ENCODE data around the gene SPATA46.

Gene SPATA46

DNA sequence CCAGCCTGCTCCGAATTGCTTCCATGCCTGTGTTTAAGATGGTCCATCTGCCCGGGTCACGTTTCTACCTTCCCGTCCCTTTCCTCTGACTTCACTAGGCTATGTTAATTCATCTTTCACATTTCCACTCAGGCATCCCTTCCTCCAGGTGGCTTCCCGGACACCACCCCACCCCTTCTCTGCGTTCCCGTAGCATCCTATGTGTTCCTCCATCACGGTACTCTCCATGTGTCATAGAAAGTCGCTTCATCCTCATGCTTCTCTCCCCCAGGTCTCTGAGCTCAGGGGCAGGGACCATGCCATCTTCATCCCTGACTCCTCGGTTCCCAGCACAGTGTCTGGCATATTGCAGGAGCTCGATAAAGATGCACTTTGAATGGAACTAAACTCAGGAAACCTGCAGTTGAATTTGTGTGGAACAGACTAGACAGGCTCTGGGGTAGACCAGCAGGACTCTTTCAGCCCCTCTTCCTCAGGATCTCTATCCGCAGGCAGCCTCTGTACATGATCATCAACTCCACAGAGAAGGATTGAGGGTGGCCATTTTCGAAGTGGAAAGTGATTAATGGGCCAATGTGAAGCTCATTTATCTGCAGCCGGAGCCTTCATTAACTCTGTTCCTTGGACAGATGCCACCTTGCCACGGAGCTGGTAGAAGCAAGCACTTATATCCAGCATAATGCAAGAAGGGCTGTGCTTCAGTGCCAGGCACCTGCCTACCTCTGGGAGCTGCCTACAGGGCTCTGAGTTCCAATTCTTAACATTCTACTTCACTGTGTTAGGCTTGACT lies 13.9 kb upstream of the SPATA46 start:
- DNase-seq: no peak

DNA sequence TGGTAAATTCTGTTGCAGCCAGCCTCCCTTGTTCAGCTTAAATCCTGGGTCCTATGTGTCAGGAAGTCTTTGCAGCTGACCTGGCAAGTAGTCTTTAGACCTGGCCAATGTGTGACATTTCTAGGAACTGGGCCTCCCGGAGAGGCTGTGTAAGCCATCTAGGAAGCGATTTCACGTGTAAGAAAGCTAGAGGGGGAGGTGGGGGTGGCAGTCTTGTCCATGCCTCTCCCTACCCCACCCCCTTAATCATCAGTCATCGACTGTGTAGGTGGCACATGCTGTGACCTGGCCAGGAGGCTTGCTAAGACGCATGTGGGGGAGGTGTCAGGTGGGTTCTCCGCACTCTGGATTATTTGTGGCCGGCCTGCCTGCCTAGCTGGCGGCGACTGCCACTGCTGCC lies 13.3 kb upstream of the SPATA46 start:
- no peak for DNase-seq

DNA sequence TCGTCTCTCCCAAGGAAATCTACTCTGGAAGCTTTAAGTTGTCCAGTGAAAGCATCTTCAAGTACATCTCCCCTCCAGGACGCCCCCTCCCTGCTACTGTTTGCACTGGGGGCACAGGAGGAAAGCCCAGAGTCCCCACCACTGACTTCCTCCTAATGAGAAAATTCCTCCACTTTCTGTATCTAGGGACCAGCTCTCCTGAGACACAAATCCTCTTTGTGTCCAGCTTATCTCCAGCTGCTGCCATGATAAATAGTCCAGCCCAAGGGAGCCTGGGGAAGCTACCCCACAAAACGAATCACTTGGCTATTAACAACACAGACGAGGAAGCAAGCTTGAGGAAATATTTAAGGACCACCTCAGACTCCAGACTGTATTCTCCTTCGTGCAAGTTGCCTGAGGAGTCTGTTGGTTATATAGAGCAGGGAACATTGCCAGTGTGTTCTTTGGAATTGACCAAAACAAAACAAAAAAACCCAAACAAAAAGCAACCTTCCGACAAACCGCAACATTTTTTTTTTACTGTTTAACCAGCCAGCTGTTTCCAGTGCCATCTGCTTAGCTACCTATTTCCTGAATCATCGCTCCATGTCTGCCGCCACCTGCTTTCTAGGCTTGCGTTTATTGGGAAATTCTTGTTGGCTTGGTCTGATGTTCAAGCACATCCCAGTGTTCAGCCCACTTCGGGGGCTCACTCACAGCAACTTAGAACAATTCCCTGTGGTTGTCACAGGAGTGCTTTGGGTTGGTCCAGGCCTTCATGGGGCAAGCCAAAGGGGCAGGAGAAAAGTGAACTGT lies 12.6 kb upstream of the SPATA46 start:
- DNase-seq: peak; percentile 25

DNA sequence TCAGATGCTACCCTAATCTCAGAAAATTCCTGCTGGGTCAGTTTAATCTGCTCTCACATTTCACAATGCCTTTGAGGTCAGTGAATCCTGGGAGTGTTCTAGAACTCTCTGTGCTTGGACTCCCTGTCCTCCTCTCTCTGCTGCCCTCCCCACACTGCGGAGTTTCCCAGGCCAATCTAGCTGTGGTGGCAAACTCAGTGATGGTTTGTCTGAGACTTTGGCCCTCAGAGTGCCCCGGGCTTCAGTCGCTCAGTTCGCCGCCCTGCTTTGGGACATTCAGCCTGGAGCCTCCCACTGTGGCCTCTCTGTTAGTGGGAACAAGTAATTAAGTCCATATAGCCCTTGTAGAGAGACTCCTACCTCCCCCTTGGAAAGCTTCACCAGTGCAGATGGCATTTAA lies 12.0 kb upstream of the SPATA46 start:
- no peak for DNase-seq

DNA sequence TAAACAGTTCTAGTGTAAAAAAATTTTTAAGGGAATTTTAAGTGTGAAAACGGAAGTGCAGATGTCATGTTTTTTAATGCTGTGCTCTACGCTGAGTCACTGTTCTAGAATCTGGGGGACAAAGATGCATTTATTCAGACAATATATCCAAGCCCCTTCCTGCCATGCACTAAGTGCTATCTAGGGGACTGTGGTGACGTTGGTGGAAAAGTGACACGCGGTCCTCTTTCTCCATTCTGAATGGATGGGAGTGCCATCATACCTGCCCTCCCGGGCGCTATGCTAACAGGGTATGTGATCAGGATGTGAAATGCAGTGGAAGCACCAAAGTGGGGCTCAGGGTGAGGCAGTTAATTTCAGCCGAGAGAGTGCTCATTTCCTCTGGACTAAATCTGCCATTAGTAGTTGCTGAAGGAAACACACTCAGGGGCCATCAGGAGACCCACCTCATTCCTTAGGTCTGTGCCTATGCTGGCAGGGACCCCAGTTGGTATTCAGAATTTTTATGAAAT lies 11.5 kb upstream of the SPATA46 start:
- no peak for DNase-seq

DNA sequence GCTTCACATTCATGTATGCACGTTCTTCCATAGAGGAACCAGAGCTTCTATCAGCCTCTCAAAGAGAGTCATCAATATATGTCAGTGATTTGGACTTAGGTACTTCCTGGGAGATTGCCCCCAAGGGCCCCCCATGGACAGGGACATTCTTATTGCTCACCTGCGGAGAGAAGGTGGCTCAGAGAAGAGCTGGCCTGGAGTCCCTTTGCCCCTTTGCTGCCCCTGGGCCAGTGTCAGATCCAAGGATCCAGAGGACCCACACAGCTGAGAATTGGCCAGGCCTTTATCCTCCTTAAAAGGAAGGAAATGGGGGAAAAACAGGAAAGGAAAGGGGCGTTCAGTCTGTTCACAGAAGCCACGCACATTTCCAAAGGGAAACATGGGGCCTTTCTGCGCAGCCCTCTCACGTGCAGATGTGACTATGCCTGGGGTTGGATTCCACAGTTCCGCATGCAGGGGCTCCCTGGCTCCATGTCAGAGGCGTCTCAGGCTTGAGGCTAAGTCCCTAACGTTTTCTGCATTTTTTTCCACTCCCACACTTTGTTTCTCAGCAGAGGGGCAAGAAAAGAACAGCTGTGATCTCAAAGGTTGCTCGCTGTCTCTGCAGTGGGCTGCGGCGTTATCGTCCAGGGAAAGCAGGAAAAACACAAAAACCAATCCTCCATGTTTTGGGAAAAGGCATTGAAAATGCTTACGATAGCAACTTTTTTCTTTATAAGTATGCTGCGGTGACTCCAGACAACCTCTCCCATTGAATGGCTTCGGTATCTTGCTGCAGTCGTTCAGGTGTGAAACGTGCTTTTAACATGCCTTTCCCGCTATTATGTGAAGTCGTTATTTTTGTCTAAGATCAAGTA lies 10.8 kb upstream of the SPATA46 start:
- DNase-seq: no peak

DNA sequence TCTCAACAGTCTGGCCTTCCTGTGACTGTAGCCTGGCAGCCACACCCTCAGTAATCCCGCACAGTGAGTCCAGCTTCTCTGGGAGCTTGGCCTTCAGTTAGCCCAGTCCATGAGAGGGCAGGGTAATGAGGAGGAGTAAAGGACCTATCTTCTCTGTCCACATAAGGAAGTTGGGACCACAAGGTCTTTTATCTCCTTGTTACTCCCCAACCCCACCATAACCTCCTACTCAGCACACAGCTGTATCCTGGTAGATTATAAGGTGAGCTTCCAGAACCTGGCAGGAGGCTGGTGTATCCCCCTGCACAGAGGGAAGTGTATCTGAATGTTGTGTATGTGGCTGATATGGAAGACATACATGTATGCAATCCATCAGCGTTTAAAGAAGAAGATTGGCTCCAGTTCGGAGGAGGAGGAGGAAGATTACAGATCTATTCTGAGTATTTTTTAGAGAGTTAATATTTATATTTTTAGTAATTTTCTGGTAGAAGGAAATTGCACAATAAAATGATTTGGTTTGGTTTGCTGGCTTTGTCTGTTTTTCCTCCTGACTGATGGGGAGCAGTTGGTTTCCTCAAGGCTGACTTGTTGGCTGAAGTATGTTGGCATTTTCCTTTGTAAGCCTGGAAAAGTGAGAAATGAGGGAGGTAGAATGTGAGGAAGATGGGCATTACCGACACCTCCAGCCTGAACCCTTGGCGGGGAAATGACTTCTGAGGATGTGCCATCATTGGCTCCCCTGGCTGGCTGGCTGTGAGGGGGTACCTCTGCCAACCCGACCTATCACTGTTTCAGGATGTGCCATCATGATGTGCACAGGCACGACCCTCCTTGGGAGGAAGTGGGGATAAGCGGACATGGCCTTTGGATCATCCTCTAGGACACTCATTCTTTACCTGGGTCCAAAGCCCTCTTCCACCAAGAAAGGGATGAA lies 9.9 kb upstream of the SPATA46 start:
- DNase-seq: no peak

DNA sequence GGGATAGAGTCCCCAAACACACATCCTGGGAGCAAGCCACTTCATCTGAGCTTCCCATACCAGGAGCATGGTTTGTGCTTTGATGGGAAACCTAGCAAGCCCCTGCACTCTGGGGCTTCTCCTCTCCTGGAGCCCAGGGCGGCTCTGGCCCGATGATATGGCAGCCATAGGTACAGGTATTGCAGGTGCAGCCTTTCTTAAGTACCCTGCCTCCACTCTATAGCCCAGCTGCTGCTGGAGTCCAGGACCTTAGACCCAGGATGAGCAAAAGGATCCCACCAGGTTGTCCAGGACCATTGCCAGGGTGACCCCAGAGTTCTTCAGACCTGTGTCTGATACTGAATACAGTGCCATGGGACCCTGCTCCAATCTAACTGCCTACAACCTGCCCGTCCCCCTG lies 9.0 kb upstream of the SPATA46 start:
- DNase-seq: no peak

DNA sequence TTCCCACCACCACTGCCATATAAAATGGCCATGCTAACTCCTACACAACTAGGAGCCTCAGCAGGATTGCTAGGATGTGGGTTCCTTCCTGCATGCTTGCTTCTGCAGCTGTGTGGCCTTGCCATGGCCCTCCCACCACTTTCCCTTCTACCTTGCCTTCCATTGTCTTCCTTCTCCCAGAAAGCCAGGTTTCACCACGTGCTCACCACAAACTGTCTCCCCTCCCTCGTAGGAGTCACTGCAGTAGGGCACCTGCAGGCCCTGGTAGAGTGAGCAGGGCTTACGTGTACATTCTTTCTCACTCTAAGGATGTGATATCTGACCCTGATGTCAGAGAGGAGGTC lies 8.6 kb upstream of the SPATA46 start:
- DNase-seq: no peak

DNA sequence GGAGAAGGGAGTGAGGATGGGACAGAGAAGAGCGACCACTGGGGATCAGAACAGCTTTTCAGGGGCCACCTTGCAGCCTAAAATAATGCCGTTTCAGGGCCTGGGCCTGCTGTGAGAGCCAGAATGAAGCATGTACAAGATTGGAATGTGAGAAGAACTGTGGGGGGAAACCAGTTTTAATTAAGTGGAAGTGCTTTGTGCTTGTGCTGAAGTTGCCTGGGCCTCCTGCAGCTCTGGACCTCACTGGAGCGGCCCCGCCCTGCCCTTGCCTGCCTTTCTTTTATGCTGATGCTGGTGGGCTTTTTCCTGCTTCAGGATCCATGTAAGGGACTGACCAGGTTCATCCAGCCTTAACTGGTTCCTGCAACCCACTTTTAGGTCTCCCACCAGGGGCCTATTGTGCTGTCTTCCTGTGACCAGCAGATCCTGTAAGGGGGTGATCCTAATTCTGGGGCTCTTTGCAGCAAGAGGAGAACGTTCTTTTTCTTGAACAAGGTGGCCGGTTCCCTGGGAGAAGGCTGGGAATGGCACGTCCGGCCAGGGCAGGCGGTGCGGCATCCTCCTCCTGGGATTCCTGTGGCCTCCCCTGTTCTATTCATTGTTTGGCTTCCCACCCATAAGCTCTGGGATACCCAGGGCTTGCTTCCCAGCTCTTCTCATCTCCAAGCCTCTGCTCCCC lies 8.1 kb upstream of the SPATA46 start:
- DNase-seq: no peak

DNA sequence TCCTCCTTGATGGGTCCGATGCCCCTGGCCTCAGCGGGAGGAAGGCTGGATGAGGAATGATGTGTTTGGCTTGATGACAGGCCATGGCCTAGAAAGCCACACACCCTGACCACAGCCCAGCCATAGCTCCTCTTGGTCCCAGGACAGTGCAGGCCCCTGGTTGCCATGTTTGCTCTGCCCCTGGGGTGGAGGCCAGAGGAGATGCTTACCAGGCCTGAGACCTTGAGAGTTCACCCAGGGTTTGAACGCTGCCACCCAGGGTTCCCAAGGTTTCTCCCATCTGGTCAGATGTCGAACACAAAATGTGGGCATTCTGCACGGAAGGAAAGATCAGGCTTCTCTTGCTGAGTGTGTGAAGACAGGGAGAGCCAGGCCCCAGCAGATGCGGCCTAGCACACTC lies 7.5 kb upstream of the SPATA46 start:
- DNase-seq: no peak

DNA sequence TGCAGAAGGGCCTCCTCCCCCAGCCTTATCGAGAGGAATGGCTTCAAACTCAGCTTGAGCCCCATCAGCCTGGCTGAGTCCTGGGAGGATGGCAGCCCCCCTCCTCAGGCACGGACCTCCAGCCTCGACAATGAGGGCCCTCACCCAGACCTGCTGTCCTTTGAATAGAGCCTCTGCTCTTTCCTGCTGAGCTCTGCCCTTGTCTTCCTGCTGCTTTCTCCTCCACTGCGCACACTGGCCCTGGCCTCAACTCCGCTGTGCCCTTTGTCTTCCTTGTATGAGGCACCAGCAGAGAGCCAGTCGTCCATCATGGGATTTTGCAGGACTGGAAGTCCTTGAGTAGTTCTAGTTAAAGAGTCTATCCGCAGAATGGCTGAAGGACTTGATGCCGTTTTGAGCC lies 6.9 kb upstream of the SPATA46 start:
- DNase-seq: no peak

DNA sequence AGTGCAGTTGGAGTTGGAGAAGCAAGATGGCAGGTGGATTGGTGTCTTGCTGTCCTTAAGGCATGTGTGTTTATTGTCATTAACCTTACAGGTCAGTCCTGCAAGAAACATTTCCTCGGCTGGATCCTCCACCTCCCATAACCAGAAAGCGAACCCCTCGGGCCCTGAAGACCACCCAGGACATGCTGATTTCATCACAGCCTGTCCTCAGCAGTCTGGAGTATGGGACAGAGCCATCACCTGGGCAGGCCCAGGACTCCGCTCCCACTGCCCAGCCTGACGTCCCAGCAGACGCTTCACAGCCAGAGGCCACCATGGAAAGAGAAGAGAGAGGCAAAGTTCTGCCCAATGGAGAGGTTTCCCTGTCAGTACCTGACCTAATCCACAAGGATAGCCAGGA lies 6.4 kb upstream of the SPATA46 start:
- DNase-seq: no peak

DNA sequence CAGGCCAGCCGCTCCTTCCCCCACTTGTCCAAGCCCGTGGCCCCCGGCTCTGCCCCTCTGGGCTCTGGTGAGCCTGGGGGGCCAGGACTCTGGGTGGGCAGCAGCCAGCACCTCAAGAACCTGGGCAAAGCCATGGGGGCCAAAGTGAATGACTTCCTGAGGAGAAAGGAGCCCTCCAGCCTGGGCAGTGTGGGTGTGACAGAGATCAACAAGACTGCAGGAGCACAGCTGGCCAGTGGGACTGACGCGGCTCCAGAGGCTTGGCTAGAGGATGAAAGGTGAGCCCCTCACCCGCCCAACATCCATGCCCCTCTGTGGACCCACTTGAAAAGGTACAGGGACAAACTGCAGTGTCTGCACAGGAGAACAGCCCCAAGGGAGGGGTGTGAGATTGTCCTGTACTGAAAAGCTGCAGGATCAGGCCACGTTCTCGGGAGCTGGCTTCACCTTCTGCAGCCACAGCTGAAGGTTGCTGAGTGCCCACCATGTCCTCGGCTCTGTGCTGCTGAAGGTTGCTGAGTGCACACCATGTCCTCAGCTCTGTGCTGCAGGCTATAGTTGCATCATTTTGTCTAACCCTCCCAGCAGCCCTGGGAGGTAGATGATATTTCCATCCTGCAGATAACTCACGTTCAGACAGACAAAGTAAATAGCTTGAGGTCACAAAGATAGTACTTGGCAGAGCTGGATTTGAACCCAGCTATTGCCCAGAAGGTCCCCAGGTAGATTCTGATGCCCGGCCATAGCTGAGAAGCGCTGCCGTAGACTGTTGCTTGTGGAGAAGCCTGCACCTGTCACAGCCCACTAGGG lies 5.5 kb upstream of the SPATA46 start:
- no peak for DNase-seq

DNA sequence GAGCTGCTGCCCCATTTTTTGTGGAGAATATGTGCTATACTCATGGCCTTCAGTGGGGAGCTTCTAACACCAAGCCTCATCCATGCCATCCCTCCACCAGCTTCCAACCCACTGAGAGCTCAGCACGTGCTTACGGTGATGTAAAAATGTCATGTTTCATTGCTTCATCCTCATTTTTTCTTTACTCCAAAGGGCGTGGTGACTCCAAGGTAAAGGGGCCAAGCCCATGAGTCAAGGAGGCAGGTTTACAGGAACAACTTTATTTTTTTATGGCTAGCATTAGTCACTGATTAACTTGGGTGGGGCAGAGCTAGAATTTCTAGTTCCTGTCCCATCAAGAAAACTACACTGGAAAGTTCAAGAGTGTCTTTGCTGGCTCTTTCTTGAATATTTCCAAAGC lies 4.7 kb upstream of the SPATA46 start, which contains the start of gene C1orf226:
Gene C1orf226 (plus strand): TSS at position 346 of the 400 bp plus-strand sequence. CDS start 174 bp downstream, outside the sequence.
- no peak for DNase-seq

DNA sequence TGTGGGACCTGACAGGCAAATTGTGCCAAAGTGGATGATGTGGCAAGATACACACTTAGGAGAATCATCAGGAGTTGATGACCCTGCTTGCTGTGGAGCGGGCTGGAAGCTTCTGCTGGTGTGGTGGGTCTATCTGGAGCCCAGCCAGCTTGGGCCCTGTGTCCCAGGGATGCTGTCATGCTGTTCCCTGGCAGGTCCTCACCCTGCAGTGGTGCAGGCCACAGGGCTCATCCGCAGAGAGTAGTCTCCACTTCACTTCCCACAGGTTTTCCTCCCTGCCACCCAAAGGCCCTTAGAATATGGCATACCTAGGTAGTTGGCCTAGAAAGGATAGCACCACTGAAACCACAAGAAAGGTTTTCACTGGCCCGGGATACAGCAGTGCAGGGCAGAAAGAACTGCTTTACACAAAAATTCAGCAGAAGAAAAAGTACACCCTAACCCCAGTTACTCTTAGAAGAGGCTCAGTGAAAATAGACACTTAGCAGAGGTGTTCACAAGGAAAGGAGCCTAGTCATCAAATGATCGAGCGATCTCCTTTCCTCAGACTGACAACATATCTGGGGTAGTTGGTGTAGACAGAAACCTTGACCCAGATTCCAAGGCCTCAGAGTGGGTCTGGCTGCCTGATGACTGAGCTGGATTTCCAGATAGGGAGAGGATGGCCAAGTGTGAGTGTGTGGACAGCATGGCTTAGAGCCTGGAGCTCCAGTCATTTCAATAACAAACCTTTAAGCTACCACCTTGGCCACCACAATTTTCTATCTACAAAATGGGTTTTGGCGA lies 3.6 kb upstream of the SPATA46 start:
- no peak for DNase-seq

DNA sequence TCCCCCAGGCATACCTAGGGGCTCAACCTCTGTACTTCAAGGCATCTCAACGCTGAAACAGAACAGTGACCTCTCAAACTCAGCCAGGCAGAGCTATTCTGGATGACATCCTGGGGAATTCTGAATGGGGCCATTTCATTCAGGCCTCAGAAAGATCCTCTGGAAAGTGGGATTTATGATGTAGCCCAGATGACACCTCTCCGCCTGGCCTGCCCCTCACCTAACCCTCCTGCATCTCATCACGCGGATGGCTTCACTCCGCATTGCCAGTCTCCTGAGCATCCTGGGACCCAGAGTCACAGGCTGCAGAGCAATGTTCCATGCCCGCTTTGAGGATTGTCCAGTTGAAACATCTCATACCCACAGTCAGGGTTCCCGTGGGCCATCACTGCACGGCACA lies 1.2 kb downstream of the SPATA46 start:
- DNase-seq: no peak

DNA sequence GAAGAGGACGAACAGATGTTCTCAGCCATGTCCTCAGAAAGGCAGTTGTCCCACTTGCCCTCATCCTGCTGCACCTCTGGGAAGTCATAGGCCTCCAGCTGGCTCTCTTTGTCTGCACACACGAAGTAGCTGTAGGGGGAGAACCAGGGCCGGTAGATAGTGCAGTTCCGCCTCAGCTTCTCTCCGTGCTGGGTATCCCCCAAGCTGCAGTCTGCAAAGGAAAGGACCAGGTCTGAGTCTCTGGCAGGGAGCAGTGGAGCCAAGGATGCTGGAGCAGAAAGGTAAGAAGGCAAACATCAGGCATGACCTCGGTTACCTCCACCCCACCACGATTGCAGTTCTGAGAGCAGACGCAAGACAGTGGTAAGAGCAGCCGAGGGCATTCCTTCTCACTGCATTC lies 2.2 kb downstream of the SPATA46 start:
- DNase-seq: no peak

DNA sequence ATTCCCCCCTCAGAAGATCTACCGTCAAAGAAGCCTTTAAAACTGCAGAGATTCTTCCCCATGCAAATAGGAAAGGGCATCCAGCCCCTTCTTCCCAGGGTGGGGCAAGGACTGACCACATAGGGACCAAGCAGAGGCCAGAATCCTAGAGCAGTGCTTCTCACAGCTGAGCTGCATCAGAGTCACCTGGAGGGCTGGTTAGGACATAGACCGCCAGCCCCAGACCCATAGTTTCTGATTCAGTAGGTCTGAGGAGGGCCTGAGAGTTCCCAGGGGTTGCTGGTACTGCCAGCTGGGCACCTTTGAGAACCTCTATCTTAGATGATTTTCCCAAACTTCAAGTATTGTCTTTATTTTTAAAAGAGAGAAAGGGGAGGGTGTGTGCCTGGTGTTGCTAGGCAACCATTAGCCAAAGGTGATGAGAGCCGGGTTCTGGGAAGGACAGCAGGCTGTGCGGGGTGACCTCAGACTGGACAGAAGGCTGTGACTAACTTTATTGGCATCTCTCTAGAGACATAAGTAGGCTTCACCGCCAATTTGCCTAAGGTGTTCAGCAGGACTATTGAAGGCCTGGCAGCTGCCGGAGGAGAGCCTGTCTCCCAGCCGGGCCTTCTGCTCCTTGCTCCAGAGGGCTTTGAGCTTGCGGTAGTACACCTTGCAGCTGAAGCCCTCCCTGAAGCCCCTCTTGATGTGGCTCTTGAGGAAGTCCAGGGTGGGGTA lies 3.0 kb downstream of the SPATA46 start:
- DNase-seq: no peak
